Measurements from ENCODE around the gene PPIB. TPM values are rescaled to one million over a fixed set of nuclear protein-coding genes. Genes with fewer than 3 reads are reported as not detected.

The PPIB gene
- total RNA-seq, 1 donor from 2014 or later = 713 TPM

GRCh38 chr15:64107337-64107736 lies 55.5 kb downstream of the PPIB start:
- Mint-ChIP-seq H3K9me3 (ENCODE audit: low read depth) (no peaks in the 10 kb centered on the region), H3K27me3 (ENCODE audit: low read depth) (no peaks in the 10 kb centered on the region), H3K36me3 (ENCODE audit: low read depth) (no peaks in the 10 kb centered on the region), H3K4me3 (ENCODE audit: unreplicated experiment) (no peak overlapping the region), H3K4me1 (ENCODE audit: low read depth) (peaks cover 19% of the 10 kb centered on the region), H3K27ac (ENCODE audit: unreplicated experiment) (no peak overlapping the region)
- DNase-seq (ENCODE audit: low spot score) = no peak
- TF ChIP-seq CTCF (IDR thresholded peaks at IDR 0.05) = no peak

Other genes starting within 250 kb of the PPIB start
- 1.2 to 1.6 TPM (median 1.3 TPM) in 3 replicates for gene DAPK2, start 116.5 kb downstream of the PPIB start, total RNA-seq
- 26.3 to 30.1 TPM (median 28.7 TPM) in 3 replicates for gene CIAO2A, start 69.2 kb downstream of the PPIB start, total RNA-seq
- gene SNX1, start 67.0 kb downstream of the PPIB start, total RNA-seq = 71.3 to 95.0 TPM (median 72.2 TPM) in 3 replicates
- gene SNX22, start 11.3 kb downstream of the PPIB start, total RNA-seq = 0.15 to 0.28 TPM (median 0.27 TPM) in 3 replicates
- gene CSNK1G1, start 193.2 kb upstream of the PPIB start, total RNA-seq = 19.5 to 24.6 TPM (median 20.1 TPM) in 3 replicates
- gene PCLAF, start 218.4 kb upstream of the PPIB start, total RNA-seq = 6.6 to 12.0 TPM (median 8.3 TPM) in 3 replicates
- gene TRIP4, start 224.8 kb upstream of the PPIB start, total RNA-seq = 24.7 to 28.8 TPM (median 24.7 TPM) in 3 replicates

All from chondrocyte (in vitro differentiated cells).